WTC11 (cell line): ENCODE results near the gene DNAL4. TPM values are rescaled to one million over a fixed set of nuclear protein-coding genes. Genes with fewer than 3 reads are reported as not detected.

Experiments used
- ATAC-seq: fragments of 200-7000 bp; cut with Tn5 transposase; 2 replicates; pipeline ENCODE4 v1.10.0; 2021; ENCODE audit warnings: mild to moderate bottlenecking, moderate library complexity
- CTCF ChIA-PET: fragments of 300-600 bp; sonication (Branson Sonifier 250); formaldehyde crosslinking; loops from one replicate; lab custom pipeline; 2021; ENCODE audit warnings: antibody characterized with exemption; lab: Charles Lee
- POLR2A ChIA-PET: fragments of 350-600 bp; sonication (Branson Sonifier 250); formaldehyde crosslinking; loops from one replicate; lab custom pipeline; 2021; ENCODE audit warnings: antibody characterized with exemption; lab: Charles Lee
- DNase-seq: peaks from one replicate; pipeline ENCODE4 v3.0.0; 2021; ENCODE audit warnings: low spot score
- H3K27ac Mint-ChIP-seq: 2 replicates; pipeline ENCODE4 v1.8.0; 2021; ENCODE audit warnings: mixed read lengths
- H3K27me3 Mint-ChIP-seq: 2 replicates; pipeline ENCODE4 v1.8.0; 2021; ENCODE audit warnings: low read depth, mild to moderate bottlenecking, moderate library complexity, mixed read lengths
- H3K36me3 Mint-ChIP-seq: 2 replicates; pipeline ENCODE4 v1.8.0; 2021; ENCODE audit warnings: mixed read lengths
- H3K4me1 Mint-ChIP-seq: 2 replicates; pipeline ENCODE4 v1.8.0; 2022; ENCODE audit warnings: mixed read lengths
- H3K4me3 Mint-ChIP-seq: 2 replicates; pipeline ENCODE4 v1.8.0; 2021; ENCODE audit warnings: mild to moderate bottlenecking, moderate library complexity, mixed read lengths
- H3K9me3 Mint-ChIP-seq: 2 replicates; pipeline ENCODE4 v1.8.0; 2021; ENCODE audit warnings: mixed read lengths
- AFF4 ChIP-seq: sonication (generic); formaldehyde crosslinking; IDR thresholded peaks from 2 replicates; pipeline ENCODE4 v1.8.1; 2023; ENCODE audit warnings: mild to moderate bottlenecking, missing genetic modification reagents, borderline replicate concordance
- CREM ChIP-seq: sonication (generic); formaldehyde crosslinking; IDR thresholded peaks from 2 replicates; pipeline ENCODE4 v1.8.1; 2022; ENCODE audit warnings: mild to moderate bottlenecking, missing genetic modification reagents, moderate library complexity
- EMX1 ChIP-seq: fragments of 250-450 bp; sonication (Bioruptor Pico); IDR thresholded peaks from 2 replicates; pipeline ENCODE4 v1.8.0; 2021; ENCODE audit warnings: mild to moderate bottlenecking
- GTF2I ChIP-seq: fragments of 250-450 bp; sonication (Bioruptor Pico); conservative IDR thresholded peaks from 2 replicates; pipeline ENCODE4 v1.4.0; 2021; ENCODE audit warnings: mild to moderate bottlenecking
- NR1H2 ChIP-seq: sonication (generic); formaldehyde crosslinking; IDR thresholded peaks from 2 replicates; pipeline ENCODE4 v1.9.0; 2021; ENCODE audit warnings: mild to moderate bottlenecking, moderate library complexity, missing genetic modification reagents
- OVOL2 ChIP-seq: fragments of 250-450 bp; sonication (Bioruptor Pico); IDR thresholded peaks from 2 replicates; pipeline ENCODE4 v1.9.0; 2021; ENCODE audit warnings: mild to moderate bottlenecking, borderline replicate concordance
- SMAD3 ChIP-seq: sonication (generic); formaldehyde crosslinking; IDR thresholded peaks from 2 replicates; pipeline ENCODE4 v1.8.0; 2022; ENCODE audit warnings: missing genetic modification reagents, mild to moderate bottlenecking, borderline replicate concordance
- TCF7 ChIP-seq: sonication (generic); formaldehyde crosslinking; IDR thresholded peaks from 2 replicates; pipeline ENCODE4 v1.8.0; 2022; ENCODE audit warnings: mild to moderate bottlenecking, low read depth, missing genetic modification reagents, moderate library complexity
- TEAD1 ChIP-seq: sonication (generic); formaldehyde crosslinking; IDR thresholded peaks from 2 replicates; pipeline ENCODE4 v1.8.0; 2022; ENCODE audit warnings: mild to moderate bottlenecking, missing genetic modification reagents
- TEAD4 ChIP-seq: sonication (generic); formaldehyde crosslinking; IDR thresholded peaks from 2 replicates; pipeline ENCODE4 v1.8.0; 2022; ENCODE audit warnings: mild to moderate bottlenecking, missing genetic modification reagents
- ZNF232 ChIP-seq: sonication (generic); formaldehyde crosslinking; IDR thresholded peaks from 2 replicates; pipeline ENCODE4 v1.8.0; 2022; ENCODE audit warnings: mild to moderate bottlenecking, missing genetic modification reagents
- ZNF396 ChIP-seq: fragments of 250-450 bp; sonication (Bioruptor Pico); IDR thresholded peaks from 2 replicates; pipeline ENCODE4 v1.8.0; 2021; ENCODE audit warnings: mild to moderate bottlenecking, moderate library complexity, borderline replicate concordance
- ZNF512 ChIP-seq: sonication (generic); formaldehyde crosslinking; IDR thresholded peaks from 2 replicates; pipeline ENCODE4 v1.8.1; 2022; ENCODE audit warnings: missing genetic modification reagents, borderline replicate concordance
- total RNA-seq: library from RNA; stranded (reverse); gene quantifications from 3 replicates; pipeline ENCODE4 v1.2.3, GENCODE V29; 2021
- TF ChIP-seq, protein P1 (sequence below): fragments of 250-450 bp; sonication (Bioruptor Pico); conservative IDR thresholded peaks from 2 replicates; pipeline ENCODE4 v1.9.0; 2021; ENCODE audit warnings: mild to moderate bottlenecking
- TF ChIP-seq, protein P2 (sequence below): sonication (generic); formaldehyde crosslinking; IDR thresholded peaks from 2 replicates; pipeline ENCODE4 v1.8.1; 2023; ENCODE audit warnings: mild to moderate bottlenecking, moderate library complexity, missing genetic modification reagents

DNAL4 gene
- total RNA-seq, 1 experiment from 2014 or later: 11.8 TPM

- TF ChIP-seq AFF4 (CRISPR knock-in tag): no peak
- TF ChIP-seq OVOL2 (CRISPR knock-in tag): no peak
- TF ChIP-seq, protein P1, sequence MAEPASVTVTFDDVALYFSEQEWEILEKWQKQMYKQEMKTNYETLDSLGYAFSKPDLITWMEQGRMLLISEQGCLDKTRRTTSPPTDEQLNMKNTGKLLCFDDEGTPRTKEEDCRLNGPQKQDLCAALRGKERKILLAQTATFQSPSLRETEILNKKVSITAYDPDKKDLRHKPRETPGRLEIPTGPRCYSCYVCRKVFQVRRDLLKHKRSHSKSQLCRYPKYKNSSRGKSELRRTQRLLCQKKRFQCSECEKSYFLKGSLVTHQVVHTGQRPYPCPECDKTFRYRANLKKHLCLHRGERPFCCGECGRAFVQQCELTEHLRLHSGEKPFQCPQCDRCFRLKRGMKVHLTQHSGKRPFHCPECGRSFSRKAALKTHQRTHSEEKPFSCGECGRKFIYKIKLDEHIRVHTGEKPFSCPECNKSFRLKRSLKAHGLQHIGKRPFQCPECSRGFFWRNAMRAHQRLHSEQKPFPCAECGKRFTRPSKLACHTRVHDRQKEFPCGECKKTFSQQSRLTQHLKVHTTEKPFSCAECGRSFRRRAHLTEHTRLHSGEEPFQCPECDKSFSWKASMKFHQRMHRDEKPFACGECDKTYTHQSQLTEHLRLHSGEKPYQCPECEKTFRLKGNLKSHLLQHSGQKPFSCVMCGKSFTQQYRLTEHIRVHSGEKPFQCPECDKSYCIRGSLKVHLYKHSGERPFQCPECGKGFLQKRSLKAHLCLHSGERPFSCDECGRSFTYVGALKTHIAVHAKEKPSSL (CRISPR knock-in tag): no peak
- TF ChIP-seq EMX1 (CRISPR knock-in tag): no peak
- TF ChIP-seq, protein P2, sequence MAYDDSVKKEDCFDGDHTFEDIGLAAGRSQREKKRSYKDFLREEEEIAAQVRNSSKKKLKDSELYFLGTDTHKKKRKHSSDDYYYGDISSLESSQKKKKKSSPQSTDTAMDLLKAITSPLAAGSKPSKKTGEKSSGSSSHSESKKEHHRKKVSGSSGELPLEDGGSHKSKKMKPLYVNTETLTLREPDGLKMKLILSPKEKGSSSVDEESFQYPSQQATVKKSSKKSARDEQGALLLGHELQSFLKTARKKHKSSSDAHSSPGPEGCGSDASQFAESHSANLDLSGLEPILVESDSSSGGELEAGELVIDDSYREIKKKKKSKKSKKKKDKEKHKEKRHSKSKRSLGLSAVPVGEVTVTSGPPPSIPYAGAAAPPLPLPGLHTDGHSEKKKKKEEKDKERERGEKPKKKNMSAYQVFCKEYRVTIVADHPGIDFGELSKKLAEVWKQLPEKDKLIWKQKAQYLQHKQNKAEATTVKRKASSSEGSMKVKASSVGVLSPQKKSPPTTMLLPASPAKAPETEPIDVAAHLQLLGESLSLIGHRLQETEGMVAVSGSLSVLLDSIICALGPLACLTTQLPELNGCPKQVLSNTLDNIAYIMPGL (CRISPR knock-in tag): no peak
- no peak for TF ChIP-seq NR1H2 (CRISPR knock-in tag)
- peak; percentile 91; the same call in 1 of the 2 replicates for TF ChIP-seq ZNF232 (CRISPR knock-in tag)
- TF ChIP-seq TEAD1 (CRISPR knock-in tag): peak; percentile 90
- TF ChIP-seq GTF2I: no peak
- TF ChIP-seq TEAD4 (CRISPR knock-in tag): peak; percentile 83
- TF ChIP-seq, all 79 proteins: peak for 25
These were observed 30.6 kb upstream of the DNAL4 start (continued) for GRCh38 chr22:38824585-38824984.

DNA sequence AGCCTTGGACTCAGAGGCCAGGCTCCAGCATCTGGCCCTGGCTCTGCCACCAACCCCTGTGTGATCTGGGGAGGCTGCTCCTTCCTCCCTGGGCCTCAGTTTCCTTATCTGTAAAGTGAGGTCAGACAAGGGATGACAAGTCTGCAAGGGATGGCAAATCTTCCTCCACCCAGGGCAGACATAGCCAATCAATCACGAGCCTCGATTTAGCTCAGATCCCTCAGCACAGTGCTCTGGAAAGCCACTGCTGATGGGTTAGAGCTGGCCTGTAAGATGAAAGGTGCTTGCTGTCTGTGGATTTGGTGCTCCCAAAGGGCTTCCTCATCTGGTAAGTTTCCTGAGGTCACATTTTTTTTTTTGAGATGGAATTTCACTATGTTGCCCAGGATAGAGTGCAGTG lies 29.7 kb upstream of the DNAL4 start:
- ChIA-PET CTCF (interaction anchor here (1.2 to 1.5 kb wide), 3 partner anchors 10 to 55 kb away, joined by 4 to 9 read pairs (median 5); no protein-coding TSS in a partner anchor), POLR2A (no interaction called here)
- Mint-ChIP-seq H3K4me1 (peaks cover 3% of the 10 kb centered on the region; the same call in 1 of the 2 replicates), H3K4me3 (no peak overlapping the region), H3K27me3 (peaks cover 2% of the 10 kb centered on the region), H3K27ac (no peak overlapping the region), H3K9me3 (no peaks in the 10 kb centered on the region), H3K36me3 (no peaks in the 10 kb centered on the region)
- TF ChIP-seq ZNF232 (CRISPR knock-in tag): no peak
- no peak for TF ChIP-seq CREM (CRISPR knock-in tag)
- TF ChIP-seq SMAD3: no peak
- TF ChIP-seq ZNF512 (CRISPR knock-in tag): no peak
- TF ChIP-seq ZNF396 (CRISPR knock-in tag): no peak
- no peak for TF ChIP-seq TCF7 (CRISPR knock-in tag)
- DNase-seq: no peak
- ATAC-seq: no peak

- TF ChIP-seq, protein P2 (CRISPR knock-in tag): no peak
- TF ChIP-seq, all 79 proteins: peak for 0
- POLR2A ChIA-PET: no interaction called here
- Mint-ChIP-seq H3K4me1 (no peaks in the 10 kb centered on the region), H3K9me3 (no peaks in the 10 kb centered on the region), H3K27me3 (peaks cover 2% of the 10 kb centered on the region), H3K4me3 (no peak overlapping the region), H3K27ac (no peak overlapping the region), H3K36me3 (no peaks in the 10 kb centered on the region)
- DNase-seq: no peak
- CTCF ChIA-PET: interaction anchor here (1.4 kb wide), 1 partner anchor 54 kb away, joined by 9 read pairs; no protein-coding TSS in a partner anchor
- ATAC-seq: no peak
These were observed 29.1 kb upstream of the DNAL4 start for GRCh38 chr22:38823076-38823475.
